GM18951 (cell line): ENCODE data around the gene SLC35E3.
"Not testable (repeated sequence)": the region's sequence is repeated elsewhere in the genome, so short reads cannot be mapped to it uniquely, and the experiment has no call there.

Source experiments
- POLR2A ChIP-seq: IDR thresholded peaks from 4 replicates; pipeline ENCODE4 v1.6.1; 2011; ENCODE audit warnings: mild to moderate bottlenecking; ENCODE audit not compliant: insufficient read length, insufficient read depth; ENCODE audit errors: extremely low read depth
- in situ Hi-C: fragments of 300-500 bp; cut with MboI; formaldehyde crosslinking; loops from one replicate; pipeline ENCODE4 v1.12.0; 2022; ENCODE audit warnings: low sequenced_read_pairs, mixed read lengths, inconsistent platforms; ENCODE audit not compliant: unreplicated experiment

SLC35E3 gene

DNA sequence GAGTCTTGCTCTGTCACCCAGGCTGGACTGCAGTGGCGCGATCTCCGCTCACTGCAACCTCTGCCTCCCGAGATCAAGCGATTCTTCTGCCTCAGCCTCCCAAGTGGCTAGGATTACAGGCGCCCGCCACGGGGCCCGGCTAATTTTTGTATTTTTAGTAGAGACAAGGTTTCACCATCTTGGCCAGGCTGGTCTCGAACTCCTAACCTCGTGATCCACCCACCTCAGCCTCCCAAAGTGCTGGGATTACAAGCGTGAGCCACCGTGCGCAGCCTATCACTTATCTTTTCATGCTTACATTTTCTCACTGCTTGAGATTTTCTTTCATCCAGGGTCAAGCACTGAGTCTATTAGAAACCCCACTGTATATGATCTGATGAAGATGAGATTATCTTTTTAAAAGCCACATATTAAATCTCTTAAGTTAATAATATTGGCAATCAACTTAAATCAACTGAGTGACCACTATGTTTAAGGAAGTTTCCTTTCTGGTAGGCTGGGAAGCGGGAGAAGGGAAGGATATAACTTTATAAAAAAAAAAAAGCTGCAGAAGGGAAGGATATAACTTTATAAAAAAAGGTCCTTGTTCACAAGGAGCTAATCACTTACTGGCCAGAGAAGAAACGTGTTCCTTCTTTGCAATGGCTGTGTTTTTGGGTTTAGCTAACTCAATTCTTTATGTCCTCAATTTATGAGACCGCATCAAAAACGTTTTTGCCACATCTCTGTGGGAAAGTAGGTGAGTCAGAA, 60.7 kb downstream of the SLC35E3 start:
- no peak for TF ChIP-seq POLR2A
- in situ Hi-C loops = no loop called here

- in situ Hi-C loops = not testable (repeated sequence)
Observed at GRCh38 chr12:68807274-68807575, 61.2 kb downstream of the SLC35E3 start.

DNA sequence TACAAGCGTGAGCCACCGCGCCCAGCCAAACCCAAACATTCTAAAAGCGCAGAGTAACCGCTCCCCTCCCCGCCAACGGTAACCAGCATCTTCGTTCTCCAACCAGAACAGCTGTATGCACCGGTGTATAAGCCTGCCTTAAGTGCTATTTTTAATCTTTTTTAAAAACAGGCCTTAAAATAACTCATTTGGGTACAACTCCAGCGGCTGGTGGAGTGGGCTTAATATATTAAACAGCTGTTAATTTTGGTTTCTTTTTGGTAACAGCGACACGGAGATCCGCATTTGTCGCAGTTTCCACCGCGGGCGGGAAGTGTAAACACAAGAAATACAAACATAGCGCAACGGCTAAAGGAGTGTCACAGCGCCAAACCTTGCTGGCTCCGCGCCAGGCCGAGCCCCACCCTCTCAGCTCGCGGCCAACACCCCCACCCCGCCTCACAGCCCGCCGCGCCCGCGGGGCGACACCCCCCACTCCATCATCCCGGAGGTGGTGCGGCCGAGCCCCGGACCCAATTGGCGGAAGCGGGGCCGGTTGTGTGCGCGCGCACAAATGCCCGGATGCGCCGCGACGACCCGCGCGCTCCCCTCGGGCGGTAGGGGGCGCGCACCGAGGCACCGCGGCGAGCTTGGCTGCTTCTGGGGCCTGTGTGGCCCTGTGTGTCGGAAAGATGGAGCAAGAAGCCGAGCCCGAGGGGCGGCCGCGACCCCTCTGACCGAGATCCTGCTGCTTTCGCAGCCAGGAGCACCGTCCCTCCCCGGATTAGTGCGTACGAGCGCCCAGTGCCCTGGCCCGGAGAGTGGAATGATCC, 61.8 kb downstream of the SLC35E3 start, which contains the start of gene MDM2:
Gene MDM2 (plus strand): TSS at position 602 of the 812 bp plus-strand sequence. CDS start 301 bp downstream, outside the sequence.
- peak; percentile 92 for TF ChIP-seq POLR2A
- in situ Hi-C loops = no loop called here

GRCh38 chr12:68808388-68809189, 62.6 kb downstream of the SLC35E3 start:
- TF ChIP-seq POLR2A = peak; percentile 93

DNA sequence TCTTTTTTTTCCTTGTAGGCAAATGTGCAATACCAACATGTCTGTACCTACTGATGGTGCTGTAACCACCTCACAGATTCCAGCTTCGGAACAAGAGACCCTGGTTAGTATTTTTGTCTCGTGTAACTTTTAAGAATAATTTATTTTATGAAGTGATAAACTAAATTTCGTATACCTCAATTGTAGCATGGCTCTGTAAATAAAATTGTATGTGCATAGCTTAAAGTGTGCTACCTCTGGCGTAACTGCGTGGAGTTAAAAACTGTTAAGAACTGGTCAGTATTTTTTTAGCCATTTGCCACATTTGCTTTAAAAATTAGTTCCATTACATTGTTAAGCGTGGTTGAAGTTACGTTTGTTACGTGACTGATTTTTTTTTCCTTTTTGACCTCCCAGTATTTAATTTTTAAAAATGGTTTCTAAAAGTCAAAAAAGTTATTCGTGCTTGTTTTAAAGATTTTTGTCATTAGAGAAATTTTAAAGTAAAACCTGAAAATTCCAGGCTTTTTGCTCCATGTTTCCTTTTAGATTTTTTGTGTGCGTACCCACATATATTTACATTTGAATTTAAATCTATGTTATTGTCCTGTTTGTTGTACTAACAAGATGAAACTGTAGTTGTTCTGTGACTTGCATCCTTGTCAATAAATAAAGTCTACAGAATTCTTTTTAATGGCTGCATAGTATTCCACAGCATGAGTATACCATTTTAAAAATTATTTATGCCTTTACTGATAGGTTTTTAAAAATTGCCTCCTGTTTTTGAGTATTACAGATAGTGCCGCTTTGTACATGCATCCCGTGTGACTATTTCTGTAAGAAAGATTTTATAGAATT, 63.4 kb downstream of the SLC35E3 start:
- in situ Hi-C loops = no loop called here
- TF ChIP-seq POLR2A = no peak

More at GRCh38 chr12:68808388-68809189, 62.6 kb downstream of the SLC35E3 start:
- in situ Hi-C loops = no loop called here

GRCh38 chr12:68810027-68810389, 64.0 kb downstream of the SLC35E3 start:
- in situ Hi-C loops = not testable (repeated sequence)

GRCh38 chr12:68811573-68811972, 65.6 kb downstream of the SLC35E3 start:
- in situ Hi-C loops = not testable (repeated sequence)

- in situ Hi-C loops = no loop called here
- TF ChIP-seq POLR2A = no peak
Observed at GRCh38 chr12:68812553-68813241, 66.7 kb downstream of the SLC35E3 start.

- TF ChIP-seq POLR2A = no peak
- in situ Hi-C loops = no loop called here
Observed at GRCh38 chr12:68813242-68813593, 67.2 kb downstream of the SLC35E3 start.

GRCh38 chr12:68814490-68815231, 68.7 kb downstream of the SLC35E3 start:
- TF ChIP-seq POLR2A = no peak

DNA sequence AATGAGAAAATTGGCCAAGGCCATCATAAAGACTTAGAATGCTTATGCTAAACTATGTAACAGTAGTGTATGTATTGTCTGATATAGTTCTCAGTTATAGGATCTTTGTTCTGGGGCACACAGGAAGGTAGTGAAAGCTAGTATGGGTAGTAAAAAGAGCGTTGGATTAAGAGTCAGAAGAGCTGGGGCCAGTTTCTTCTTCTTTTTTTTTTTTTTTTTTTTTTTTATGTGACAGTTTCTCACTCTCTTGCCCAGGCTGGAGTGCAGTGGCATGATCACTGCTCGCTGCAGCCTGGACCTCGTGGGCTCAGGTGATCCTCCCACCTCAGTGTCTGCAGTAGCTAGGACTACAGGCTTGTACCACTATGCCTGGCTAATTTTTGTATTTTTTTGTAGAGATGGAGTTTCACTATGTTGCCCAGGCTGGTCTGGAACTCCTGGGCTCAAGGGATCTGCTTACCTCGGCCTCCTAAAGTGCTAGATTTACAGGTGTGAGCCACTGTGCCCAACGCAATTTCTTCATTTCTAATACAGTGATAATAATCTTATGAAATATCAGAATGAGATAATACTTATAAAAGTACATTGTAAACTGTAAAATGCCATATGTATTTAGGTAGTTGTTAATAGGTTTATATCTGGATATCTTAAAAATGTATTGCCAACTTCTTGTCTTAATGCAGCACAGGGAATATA, 69.4 kb downstream of the SLC35E3 start:
- in situ Hi-C loops = no loop called here
- peak; percentile 34 for TF ChIP-seq POLR2A

More at GRCh38 chr12:68814490-68815231, 68.7 kb downstream of the SLC35E3 start:
- in situ Hi-C loops = no loop called here
